DMS114 treated with DMSO at 0.1 percent for 48 hours (cell line): ENCODE results near the gene EVA1B.

Source experiments
- DNase-seq: peaks from one replicate; lab custom pipeline; 2025; ENCODE audit not compliant: unreplicated experiment; lab: John Stamatoyannopoulos, UW

EVA1B gene

DNA sequence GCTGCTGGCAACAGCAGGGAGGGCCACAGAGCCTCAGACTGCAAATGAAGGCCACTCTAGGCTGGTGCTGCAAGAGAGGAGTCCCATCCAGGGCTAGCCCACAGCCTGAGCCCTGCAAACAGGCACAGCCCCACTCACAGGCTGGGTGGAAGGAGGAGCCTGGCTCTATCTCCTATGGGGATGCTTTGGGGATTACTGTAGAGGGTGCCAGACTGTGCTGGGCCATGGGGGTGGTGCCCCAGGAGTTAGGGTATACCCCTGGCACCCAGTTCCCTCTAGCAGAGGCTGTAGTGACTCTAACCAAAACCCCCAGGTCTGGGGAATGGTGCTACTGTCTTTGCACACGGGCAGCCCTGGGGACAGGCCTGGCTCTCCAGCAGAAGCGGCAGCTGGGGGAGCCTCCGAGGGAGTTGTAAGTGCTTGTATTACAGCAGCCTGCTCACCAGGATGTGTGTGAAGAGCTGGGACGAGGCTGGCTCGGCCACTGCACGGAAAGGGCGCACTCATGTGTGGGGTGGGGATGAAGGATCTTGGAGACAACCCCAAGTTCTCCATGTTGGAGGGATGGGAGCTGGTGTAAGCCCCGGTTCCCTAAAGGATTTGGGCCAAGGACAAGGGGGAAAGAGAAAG is 23.4 kb upstream of the EVA1B start:
- DNase-seq: no peak

DNA sequence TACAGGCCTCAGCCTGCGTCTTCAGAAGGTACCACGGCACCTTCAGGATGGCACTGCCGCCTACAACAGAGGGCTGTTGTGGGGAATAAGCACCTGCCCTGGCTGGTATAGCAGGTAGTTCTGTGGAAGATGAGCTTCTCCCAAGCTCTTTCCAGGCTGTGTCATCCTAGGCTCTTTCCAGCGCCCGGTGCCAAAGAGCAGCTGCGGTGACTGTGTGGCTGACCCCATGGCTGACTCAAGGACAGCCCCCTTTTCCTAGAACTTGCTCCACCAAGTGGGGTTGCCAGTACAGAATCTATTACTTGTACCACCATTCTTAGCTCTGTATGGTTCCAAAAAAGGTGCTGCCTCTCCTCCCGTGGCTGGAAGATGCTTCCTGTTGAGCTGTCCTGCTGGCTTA is 21.9 kb upstream of the EVA1B start:
- DNase-seq: no peak

DNA sequence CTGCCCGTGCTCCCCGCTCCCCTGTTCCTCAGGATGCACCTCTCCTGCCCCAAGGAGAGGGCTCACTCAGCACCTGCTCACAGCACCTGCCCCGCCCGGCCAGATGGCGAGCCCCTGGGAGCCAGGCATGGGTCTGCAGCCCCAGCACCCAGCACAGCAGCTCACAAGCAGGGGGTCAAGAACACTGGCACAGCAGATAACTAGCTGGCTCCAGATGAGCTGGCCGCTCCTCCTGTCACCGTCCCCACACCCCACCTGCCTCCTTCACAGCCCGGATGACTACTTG is 20.9 kb upstream of the EVA1B start:
- DNase-seq: no peak

DNA sequence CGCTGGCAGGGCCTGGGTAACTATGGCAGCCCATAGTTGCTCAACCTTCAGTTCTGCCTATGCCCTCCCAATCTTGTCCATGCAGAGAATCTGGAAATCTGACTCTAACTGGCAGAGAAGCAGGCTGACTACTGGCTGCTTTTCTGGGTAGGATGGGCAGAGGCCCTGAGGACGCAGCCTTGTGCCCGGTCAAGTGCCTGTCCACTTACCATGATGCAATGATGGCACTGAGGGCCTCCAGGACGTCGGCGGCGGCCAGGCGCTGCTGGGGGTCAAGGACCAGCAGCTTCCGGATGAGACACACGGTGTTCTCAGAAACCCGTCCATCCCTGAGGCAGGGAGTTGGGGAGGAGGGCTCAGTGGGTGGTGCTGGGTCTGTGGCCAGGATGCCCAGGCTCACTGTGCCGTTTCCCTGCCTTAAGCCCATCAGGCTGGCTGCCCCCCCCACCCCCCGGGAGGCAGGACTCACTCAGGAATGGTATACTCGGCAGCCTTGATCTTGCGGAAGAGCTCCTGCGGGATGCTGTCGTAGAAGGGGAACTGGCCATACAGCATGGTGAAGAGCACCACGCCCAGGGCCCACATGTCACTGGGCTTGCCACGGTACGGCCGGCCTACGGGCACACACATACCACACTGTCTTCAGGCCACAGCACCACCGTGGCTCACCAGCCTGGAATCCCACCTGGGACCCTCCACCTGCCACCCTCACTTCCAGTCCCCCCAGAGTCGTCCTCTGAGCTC is 20.4 kb upstream of the EVA1B start:
- no peak for DNase-seq

DNA sequence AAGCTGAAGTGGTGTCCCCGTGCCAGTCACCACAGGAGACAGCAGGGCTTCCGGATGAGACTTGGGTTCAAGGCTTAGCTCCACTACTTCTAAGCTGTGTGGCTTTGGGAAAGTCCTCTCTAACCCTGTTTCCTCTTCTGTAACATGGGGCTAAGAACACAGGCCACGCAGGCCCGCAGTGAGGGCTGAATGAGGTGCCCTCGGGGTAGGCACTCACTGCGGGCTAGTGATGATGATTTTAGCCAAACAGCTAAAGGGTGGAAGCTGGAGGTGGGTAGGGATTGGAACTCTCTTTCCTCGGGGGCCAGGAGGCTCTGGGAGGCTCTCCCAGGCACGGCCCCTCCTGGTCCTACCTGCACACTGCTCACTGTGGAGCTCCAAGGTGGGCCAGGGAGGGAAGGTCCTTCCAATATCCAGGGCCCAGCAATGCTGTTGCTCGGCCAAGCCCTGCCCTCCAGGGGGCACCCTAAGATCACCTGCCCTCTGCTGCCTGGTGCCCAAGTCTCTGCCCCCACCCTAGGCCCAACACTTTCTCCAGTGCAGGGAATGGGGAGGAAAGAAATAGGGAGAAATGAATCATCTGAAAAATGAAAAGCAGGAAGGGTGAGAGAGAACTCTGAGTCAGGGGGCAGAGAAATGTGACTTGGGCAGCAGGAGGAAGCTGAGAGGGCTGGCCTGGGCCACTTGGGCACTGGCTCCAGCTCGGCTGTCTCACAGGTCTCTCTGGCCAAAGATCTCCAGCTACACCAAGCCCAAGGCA is 19.2 kb upstream of the EVA1B start:
- DNase-seq: no peak

DNA sequence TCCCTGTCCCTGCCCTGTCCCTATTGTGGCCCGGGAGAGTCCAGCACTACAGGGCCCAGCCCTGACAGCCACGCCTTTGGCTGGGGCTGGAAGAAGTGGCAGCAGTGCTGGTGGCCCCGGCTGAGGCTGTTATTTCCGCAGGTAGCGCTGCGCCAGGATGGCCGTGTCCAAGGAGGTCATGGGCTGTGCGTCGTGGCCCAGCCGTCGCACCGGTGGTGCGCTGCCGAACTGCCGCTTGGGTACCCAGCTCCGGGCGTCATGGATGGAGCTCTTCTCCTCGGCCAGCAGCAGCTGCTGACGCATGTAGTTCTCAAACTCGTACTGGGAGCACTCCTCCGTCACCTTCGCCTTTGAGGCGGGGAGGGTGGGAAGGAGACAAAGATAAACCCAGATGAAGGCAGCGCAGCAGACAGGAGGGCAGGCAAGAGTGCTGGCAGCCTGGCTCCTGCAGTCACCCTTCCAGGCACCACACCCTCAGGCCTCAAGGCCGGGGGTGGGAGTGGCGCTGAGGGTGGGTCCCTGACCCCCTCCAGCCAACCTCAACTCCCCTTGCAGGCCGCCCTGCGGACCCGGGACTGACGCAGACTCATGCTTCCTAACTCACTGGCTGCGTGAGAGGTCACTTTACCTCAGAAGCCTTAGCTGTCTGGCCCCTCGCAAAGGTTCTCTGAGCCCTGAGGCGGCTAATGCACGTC is 18.3 kb upstream of the EVA1B start:
- DNase-seq: no peak

DNA sequence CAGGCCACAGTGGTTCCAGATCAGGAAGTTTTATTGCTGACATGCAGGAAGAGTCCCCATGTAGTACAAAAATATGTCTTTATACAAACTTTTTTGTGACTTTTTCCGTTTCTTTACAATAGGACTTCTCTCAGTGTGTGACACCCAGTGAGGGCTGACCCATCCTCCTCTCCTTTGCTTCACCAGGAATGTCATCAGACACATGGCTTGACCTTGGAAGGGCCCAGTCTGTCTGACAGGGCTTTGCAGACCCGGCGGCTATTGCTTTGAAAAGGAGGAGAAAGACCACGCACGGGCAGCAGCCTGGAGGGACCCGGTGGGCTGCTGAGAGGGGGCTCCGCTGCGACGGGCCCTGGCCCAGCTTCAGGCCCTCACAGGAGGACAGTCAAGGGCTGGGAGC is 16.2 kb upstream of the EVA1B start:
- DNase-seq: no peak

DNA sequence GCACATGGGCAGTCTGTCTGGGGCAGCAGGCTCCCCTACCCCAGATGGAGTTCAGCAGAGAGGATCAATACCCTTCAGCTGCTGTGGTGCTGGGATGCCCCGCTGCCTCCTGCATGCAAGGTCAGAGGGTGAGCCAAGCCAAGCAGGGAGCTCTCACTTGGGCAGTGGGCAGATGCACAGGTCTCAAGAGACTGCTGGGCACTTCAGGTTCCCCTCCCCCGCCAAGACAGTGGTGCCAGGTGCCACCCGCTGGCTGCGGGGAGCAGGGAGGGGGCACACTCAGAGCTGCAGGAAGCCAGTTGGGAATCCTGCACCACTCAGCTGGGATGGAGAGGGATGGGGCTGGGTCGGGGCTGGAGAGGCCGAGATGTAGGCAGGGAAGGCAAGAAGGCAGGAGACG is 15.8 kb upstream of the EVA1B start:
- no peak for DNase-seq

DNA sequence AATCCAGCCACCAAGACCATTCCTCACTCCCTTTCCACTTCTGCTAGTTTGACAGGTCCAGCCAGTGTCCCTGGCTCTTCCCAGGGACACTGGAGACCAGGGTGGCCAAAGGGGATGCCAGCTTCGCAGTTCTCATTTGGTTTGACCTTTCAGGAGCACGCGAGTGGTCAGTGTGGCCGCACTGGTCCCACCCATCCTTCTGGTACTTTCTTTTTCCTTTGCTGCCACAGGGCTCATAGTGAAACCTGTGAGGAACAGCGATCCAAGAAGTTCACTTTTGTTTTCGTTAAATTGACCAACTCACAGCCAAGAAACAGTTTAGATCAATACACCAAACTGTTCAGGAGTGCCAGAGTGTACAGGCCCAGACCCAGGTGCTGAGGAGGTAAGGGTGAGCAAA is 14.4 kb upstream of the EVA1B start:
- DNase-seq: no peak

DNA sequence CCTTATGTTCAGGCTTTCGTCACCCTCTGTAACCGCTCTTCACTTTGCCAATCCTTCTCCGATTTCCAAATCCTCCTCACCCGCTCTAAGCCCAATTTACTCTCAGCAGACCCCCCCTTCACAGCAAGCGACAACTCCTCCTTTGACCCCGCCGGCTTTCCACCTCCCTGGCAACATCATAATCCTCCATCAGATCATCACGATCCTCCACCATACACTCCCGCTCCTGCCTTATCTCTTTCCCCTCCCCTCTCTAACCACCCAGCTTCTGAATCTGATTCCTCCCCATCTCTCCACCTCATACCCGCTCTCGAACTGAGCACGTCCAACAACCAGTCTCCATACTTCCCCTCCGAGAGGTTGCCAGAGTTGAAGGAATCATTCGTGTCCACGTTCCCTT is 7.5 kb upstream of the EVA1B start:
- DNase-seq: no peak

DNA sequence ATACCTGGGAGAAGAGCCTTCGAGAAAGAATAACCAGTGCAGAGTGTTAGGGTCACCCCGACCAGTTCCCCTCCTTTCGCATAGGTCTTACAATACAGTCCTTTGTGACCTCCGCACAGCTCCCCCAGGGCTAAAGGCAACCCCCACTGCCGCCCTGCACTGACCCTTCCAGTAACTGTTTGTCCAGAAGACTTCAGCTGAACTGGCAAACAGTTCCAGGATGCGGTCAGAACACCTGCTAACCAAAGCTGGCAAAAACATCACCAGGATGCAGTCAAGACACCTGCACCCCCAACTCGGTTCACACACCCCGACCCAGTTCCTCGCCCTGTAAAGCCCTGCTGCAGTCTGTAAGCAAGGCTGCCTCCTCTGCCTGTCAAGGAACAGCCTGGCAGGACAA is 6.4 kb upstream of the EVA1B start:
- no peak for DNase-seq

DNA sequence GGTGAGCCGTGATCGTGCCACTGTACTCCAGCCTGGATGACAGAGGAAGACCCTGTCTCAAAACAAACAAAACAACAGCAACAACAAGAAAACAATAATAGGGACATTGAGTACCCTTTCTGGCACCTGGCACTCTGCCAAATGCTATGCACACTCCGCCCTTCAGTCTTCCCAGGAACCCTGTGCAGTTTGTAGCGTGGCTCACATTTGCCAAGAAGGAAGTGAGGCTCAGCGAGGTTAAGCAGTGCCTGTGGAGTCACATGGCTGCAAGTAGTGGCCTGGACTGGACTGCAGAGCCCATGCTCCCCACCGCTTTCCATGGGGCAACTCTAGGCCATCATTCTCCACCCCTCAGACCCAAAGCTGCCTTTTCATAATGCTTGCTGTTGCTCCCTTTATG is 5.3 kb upstream of the EVA1B start:
- DNase-seq: no peak

DNA sequence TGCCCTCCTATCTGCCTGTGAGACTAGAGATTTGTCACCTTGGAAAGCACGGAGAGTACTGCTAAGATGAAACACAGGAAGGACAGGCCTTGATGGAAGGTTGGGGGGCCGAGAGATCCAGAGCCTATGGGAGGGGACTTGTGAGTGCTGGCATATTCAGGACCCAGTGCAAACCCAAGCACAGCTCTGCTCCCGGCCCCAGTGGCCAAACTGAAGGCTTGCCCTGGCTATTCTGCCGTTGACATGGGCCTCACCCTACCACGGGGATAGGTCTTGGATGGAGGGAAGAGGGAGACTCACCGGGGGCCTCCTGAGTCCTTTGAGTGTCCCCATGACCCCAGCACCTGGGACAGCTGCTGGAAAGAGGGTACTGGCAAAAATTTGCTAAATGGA is 4.6 kb upstream of the EVA1B start:
- no peak for DNase-seq

DNA sequence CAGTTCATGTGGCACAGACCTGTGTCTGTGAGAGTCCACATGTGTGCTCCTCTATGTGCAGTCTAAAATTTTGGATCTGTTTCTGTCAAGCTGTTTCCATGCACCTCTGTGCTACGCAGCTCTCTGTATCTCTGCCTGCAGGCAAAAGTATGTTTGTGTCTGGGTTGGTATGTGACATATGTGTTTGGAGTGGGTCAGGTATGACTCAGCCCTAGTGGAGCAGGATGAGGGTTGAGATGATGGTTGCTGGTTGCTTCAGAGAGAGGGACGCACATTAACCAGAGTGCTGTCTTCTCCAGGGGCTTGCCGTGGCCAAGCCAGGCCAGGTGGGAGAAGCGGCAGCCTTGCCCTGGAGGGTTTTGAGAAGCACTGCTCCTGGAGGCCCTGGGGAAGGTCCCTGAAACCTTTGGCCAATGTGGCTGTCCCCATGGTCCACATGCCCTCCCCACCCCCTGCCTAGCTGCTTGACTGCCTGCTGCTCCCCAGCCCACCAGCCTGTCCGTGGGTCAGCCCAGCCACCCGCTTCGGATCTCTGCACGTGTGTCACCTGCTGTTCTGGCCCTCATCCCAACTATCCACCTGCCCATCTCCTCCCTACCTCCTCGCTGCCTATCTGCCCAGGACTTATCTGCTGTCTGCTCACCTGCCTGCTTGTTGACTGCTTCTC is 4.1 kb upstream of the EVA1B start:
- DNase-seq: no peak

DNA sequence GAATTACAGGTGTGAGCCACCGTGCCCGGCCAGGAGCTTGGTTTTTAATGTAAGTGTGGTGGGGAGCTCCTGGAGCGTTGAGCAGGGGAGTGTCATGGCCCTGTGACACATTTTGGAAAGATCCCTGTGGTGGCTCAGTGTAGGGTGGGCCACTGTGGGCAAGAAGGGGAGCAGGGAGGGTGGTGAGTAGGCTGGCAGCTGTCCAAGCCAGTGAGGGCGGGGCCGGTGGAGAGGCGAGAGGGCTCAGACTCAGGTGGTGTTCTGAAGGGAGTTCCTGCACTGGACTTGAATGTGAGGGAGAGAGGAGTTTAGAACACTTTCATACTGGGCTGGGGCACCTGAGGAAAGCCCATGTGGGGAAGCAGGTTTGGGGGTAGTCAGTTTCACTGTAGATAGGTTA is 3.1 kb upstream of the EVA1B start:
- no peak for DNase-seq

DNA sequence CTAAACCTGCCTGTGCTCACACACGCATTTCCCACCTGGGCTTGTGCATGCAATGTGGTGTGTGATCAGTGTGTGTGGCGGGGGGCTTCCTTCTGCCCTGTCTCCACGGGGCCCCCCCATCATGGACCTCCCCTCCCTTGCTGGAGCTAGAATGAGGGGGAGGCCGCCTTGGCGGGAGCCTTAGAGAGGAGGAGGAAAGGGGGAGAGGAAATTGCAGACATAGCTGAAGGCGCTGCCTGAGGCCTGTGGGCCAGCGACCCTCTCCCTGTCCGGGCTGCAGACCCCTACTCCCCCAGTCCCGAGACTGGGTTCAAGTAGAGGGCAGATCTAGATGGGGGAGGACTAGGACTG is 883 bp upstream of the EVA1B start:
- DNase-seq: no peak

DNA sequence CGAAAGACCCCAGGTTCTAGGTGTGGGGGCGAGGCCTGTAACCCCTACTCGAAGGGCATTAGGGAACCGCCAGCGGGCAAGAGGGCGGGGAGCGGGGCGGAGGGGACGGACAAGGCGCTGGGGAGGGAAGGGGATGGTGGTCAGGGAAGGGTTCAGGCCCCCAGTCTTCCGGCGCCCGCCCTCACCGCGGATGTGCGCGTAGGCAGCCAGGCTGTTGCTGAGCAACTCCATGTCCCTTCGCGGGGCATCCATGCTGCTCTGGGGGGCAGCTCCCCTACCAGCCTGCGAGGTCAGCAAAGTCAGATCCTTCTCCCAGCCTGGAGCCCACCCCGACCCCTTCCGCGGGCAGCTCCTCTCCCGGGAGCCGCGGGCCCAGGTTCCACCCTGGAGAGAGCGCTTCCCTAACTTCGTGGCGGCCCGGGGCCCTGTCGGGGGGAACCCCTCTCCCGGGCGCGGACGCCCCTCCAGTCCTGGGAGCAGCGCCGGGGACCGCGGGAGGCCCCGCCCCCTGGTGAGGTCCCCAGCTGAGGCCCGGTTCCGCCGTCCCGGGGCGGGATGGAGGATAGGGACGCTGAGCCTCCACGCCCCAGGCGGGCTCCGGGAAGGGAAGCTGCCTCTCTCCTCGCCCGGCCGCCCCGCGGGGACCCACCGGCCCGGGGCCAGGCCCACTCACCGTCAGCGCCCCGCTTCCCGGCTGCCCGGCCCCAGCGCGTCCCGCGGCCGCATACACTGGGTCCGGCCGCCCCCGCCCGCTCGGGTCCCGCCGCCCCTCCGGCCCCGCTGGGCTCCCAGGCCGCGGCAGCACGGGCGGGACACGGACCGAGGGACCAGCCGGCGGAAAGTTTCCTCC is 434 bp downstream of the EVA1B start:
- peak; percentile 19 for DNase-seq

DNA sequence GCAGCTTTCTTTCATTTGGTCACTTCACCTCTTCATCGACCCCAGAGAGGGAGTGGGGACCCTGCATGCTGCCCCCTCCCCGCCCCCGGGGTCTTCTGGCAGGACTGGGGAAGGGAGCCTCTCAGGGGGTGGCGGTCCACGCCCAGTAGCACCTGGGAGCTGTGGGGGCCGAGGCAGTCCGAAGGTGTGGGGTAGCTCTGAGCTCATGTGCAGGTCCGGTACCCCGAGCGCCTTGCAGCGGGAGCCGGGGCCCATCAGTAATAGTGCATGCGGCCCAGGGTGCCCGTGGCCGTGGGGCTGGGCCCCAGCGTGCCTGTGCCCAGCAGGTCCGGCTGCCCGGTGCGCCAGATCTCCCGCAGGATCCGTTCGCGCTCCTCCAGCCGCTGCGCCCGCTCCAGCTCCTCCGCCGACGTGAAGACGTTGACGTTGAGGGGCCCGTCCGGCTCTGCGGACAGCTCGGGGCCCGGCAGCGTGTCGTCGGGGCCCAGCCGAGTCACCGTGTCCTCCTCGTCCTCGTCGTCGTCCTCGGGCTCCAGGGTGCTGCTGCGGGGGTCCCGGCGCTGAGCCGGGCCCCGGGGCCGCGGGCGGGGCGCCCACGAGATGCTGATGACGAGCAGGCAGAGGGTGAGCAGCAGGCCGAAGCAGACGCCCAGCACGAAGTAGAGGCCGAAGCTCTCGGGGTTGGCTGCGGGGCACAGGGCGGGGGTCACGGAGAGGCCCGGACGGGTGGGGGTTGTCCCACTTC is 1.2 kb downstream of the EVA1B start:
- no peak for DNase-seq

DNA sequence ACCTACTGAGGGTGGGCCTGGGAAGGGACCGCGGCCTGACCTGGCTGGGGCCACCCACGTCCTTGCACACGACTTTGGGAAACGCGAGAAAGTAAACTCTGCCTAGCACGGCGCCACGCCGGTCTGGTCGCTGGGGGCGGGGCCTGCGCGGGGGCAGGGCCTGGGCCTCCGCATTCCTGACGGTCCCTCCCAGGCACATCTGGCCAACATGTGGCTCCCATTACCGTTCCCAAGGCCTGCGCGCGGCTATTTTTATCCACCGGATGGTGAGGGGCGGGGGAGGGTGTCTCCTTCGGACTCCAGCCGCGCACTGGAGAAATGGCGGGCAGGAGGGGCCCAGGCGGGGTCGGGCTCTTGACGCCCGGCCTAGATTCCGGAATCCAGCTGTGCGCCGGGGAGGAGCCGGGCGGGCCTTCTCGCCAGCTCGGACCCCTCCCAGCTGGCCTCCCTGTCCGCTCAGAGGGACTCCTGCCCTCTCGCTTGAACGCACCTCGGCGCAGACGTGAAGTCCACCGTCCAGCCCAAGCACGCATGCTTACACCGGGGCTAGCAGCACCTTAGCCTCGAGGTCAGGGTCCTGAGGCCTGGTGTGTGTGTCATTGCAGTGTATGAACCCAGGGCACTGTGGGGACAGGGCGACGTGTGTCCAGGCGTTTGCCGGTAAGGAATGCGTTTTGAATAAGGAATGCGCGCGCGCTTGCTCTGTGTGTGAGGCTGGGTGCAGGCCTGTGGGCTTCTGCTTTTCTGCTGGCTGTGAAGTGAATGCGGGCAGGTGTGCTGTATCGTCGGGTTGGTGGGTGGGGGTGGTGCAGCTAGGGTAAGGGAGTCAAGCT is 2.1 kb downstream of the EVA1B start:
- no peak for DNase-seq
